H9 (cell line): ENCODE data around the gene NUDT2. TPM values are rescaled to one million over a fixed set of nuclear protein-coding genes. Genes with fewer than 3 reads are reported as not detected.

Source experiments
- DNase-seq: peaks from one replicate; pipeline ENCODE4 v3.0.0-alpha.2; 2017
- H2AFZ ChIP-seq: one replicate; pipeline ENCODE4 v1.6.1; 2013; ENCODE audit warnings: mild to moderate bottlenecking, low read length, control low read depth, moderate library complexity
- H2AK5ac ChIP-seq: 2 replicates; pipeline ENCODE4 v1.6.1; 2013; ENCODE audit warnings: low read length, control low read depth, mixed read lengths; ENCODE audit not compliant: insufficient read length
- H2BK120ac ChIP-seq: one replicate; pipeline ENCODE4 v1.6.1; 2013; ENCODE audit warnings: low read depth, mild to moderate bottlenecking, low read length, control low read depth, inconsistent platforms; ENCODE audit not compliant: poor library complexity, severe bottlenecking
- H2BK12ac ChIP-seq: 2 replicates; pipeline ENCODE4 v1.6.1; 2013; ENCODE audit warnings: low read length, control low read depth, mixed read lengths, low read depth; ENCODE audit not compliant: insufficient read length
- H2BK15ac ChIP-seq: 2 replicates; pipeline ENCODE4 v1.6.1; 2013; ENCODE audit warnings: low read depth, low read length, control low read depth
- H2BK20ac ChIP-seq: one replicate; pipeline ENCODE4 v1.6.1; 2013; ENCODE audit warnings: low read depth, mild to moderate bottlenecking, low read length, control low read depth, inconsistent platforms; ENCODE audit not compliant: poor library complexity, severe bottlenecking
- H2BK5ac ChIP-seq: 2 replicates; pipeline ENCODE4 v1.6.1; 2013; ENCODE audit warnings: low read length, control low read depth, mixed read lengths; ENCODE audit not compliant: insufficient read length
- H3K14ac ChIP-seq: 2 replicates; pipeline ENCODE4 v1.6.1; 2013; ENCODE audit warnings: low read length, control low read depth; ENCODE audit not compliant: insufficient read depth
- H3K18ac ChIP-seq: 2 replicates; pipeline ENCODE4 v1.6.1; 2013; ENCODE audit warnings: low read depth, mild to moderate bottlenecking, mixed read lengths, low read length, control low read depth; ENCODE audit not compliant: insufficient read length
- H3K23ac ChIP-seq: 2 replicates; pipeline ENCODE4 v1.6.1; 2013; ENCODE audit warnings: low read length, control low read depth, mixed read lengths, low read depth; ENCODE audit not compliant: insufficient read length
- H3K23me2 ChIP-seq: 2 replicates; pipeline ENCODE4 v1.6.1; 2013; ENCODE audit warnings: low read depth, mild to moderate bottlenecking, mixed read lengths, low read length, control low read depth; ENCODE audit not compliant: insufficient read length, poor library complexity, severe bottlenecking
- H3K27ac ChIP-seq: 2 replicates; pipeline ENCODE4 v1.5.1; 2013; ENCODE audit warnings: low read length, control low read depth, mixed read lengths, low read depth; ENCODE audit not compliant: insufficient read length
- H3K27me3 ChIP-seq: 2 replicates; pipeline ENCODE4 v1.6.1; 2013; ENCODE audit warnings: low read length, control low read depth, inconsistent platforms; ENCODE audit not compliant: insufficient read depth
- H3K4ac ChIP-seq: 2 replicates; pipeline ENCODE4 v1.6.1; 2013; ENCODE audit warnings: low read depth, mild to moderate bottlenecking, control low read depth, inconsistent platforms, low read length, moderate library complexity
- H3K4me1 ChIP-seq: 2 replicates; pipeline ENCODE4 v1.6.1; 2013; ENCODE audit warnings: low read length, control low read depth, inconsistent platforms; ENCODE audit not compliant: insufficient read depth
- H3K4me2 ChIP-seq: 2 replicates; pipeline ENCODE4 v1.6.1; 2013; ENCODE audit warnings: low read length, control low read depth, mixed read lengths; ENCODE audit not compliant: insufficient read length, insufficient read depth
- H3K56ac ChIP-seq: 2 replicates; pipeline ENCODE4 v1.6.1; 2013; ENCODE audit warnings: low read depth, mild to moderate bottlenecking, mixed read lengths, low read length, control low read depth; ENCODE audit not compliant: insufficient read length
- H3K79me1 ChIP-seq: 2 replicates; pipeline ENCODE4 v1.6.1; 2013; ENCODE audit warnings: low read depth, mild to moderate bottlenecking, moderate library complexity, low read length, control low read depth, inconsistent platforms; ENCODE audit not compliant: insufficient read depth, poor library complexity, severe bottlenecking
- H3K79me2 ChIP-seq: 2 replicates; pipeline ENCODE4 v1.6.1; 2013; ENCODE audit warnings: low read length, control low read depth, inconsistent platforms; ENCODE audit not compliant: insufficient read depth
- H3K9ac ChIP-seq: 2 replicates; pipeline ENCODE4 v1.6.1; 2013; ENCODE audit warnings: low read length, control low read depth, mixed read lengths; ENCODE audit not compliant: insufficient read length; ENCODE audit errors: extremely low read depth
- H3K9me3 ChIP-seq: one replicate; pipeline ENCODE4 v1.6.1; 2013; ENCODE audit warnings: low read depth, low read length, inconsistent platforms; ENCODE audit not compliant: control insufficient read depth
- H3T11ph ChIP-seq: one replicate; pipeline ENCODE4 v1.6.1; 2013; ENCODE audit warnings: mild to moderate bottlenecking, low read length, control low read depth, inconsistent platforms
- H4K20me1 ChIP-seq: one replicate; pipeline ENCODE4 v1.6.1; 2013; ENCODE audit not compliant: control insufficient read depth, insufficient read length, insufficient read depth
- H4K5ac ChIP-seq: 2 replicates; pipeline ENCODE4 v1.6.1; 2013; ENCODE audit warnings: low read depth, mild to moderate bottlenecking, mixed read lengths, low read length, control low read depth; ENCODE audit not compliant: insufficient read length
- H4K8ac ChIP-seq: replicated peaks from 2 replicates; pipeline ENCODE4 v1.6.1; 2013; ENCODE audit warnings: low read length, control low read depth, mixed read lengths, low read depth; ENCODE audit not compliant: insufficient read length
- H4K91ac ChIP-seq: 2 replicates; pipeline ENCODE4 v1.6.1; 2013; ENCODE audit warnings: low read depth, mild to moderate bottlenecking, moderate library complexity, mixed read lengths, low read length, control low read depth; ENCODE audit not compliant: insufficient read length
- H3K27ac Mint-ChIP-seq, 3 experiments: 2 replicates in 2 of 3; 3 replicates in 1 of 3; pipeline ENCODE4 v1.8.0; 2020 to 2021; ENCODE audit warnings: mixed read lengths in 3 of 3, mild to moderate bottlenecking in 1 of 3, moderate library complexity in 1 of 3
- H3K27me3 Mint-ChIP-seq: 2 replicates; pipeline ENCODE4 v1.8.0; 2021; ENCODE audit warnings: low read depth, mild to moderate bottlenecking, moderate library complexity, mixed read lengths
- H3K36me3 Mint-ChIP-seq, 3 experiments: 2 replicates in 2 of 3; 3 replicates in 1 of 3; pipeline ENCODE4 v1.8.0; 2020 to 2021; ENCODE audit warnings: low read depth in 3 of 3, mixed read lengths in 3 of 3; ENCODE audit not compliant: insufficient read depth in 1 of 3
- H3K4me1 Mint-ChIP-seq, 2 experiments: 2 replicates each; pipeline ENCODE4 v1.8.0; 2020; ENCODE audit warnings: mixed read lengths in 2 of 2
- H3K4me3 Mint-ChIP-seq, 2 experiments: 2 replicates in 1 of 2; 3 replicates in 1 of 2; pipeline ENCODE4 v1.8.0; 2020 to 2021; ENCODE audit warnings: mild to moderate bottlenecking in 2 of 2, mixed read lengths in 2 of 2, moderate library complexity in 1 of 2
- H3K9me3 Mint-ChIP-seq, 2 experiments: 2 replicates in 1 of 2; 3 replicates in 1 of 2; pipeline ENCODE4 v1.8.0; 2020; ENCODE audit warnings: mild to moderate bottlenecking in 2 of 2, mixed read lengths in 2 of 2, moderate library complexity in 1 of 2
- whole genome bisulfite sequencing: extraction: QIAGEN DNeasy Blood & Tissue Kit; methylation state at CpG from one replicate; pipeline ENCODE4 v1.1.7; 2013; ENCODE audit warnings: missing lambda C conversion rate, low lambda C conversion rate, mixed read lengths; ENCODE audit not compliant: insufficient read length; ENCODE audit errors: extremely low coverage; 5-methylcytosine and 5-hydroxymethylcytosine counted together
- total RNA-seq: library from RNA; stranded (reverse); gene quantifications from 2 replicates; pipeline ENCODE4 v1.2.1, GENCODE V29; 2021
- TF ChIP-seq, protein P1 (sequence below): fragments of 200-600 bp; sonication (generic); conservative IDR thresholded peaks from 3 replicates; pipeline ENCODE4 v1.8.0; 2021; ENCODE audit warnings: antibody characterized with exemption, mild to moderate bottlenecking

The NUDT2 gene
- total RNA-seq, 1 experiment from 2014 or later: 14.1 TPM

DNA sequence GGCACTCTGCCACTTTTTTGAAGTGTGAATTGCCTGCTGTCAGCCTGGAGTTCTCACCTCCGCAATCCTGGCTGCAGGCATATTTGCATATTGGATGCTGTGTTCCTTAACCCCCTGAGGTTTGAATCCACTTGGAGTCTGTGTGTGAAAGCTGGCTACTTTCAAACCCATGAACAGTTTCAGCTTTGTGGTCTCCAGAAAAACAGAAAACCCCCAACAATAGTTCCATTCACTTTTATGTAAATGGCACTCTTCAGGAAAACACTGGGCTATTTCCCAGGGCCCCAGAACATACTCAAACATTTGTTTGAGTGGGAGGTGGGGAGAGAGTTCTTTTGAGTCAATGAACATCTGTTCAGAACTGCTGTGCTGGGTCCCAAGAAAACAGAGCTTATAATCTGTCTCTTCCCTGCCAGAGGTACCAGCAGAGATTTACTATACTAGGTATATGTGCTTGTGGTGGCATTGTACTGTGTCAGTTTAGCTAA lies 5.0 kb downstream of the NUDT2 start:
- Mint-ChIP-seq H3K4me1 (peaks cover 33 to 36% of the 10 kb centered on the region in 2 experiments), H3K27me3 (no peaks in the 10 kb centered on the region), H3K4me3 (peak overlapping the region in 1 of 2 experiments; percentile 1; a peak in 3 of 5 replicates), H3K9me3 (peaks cover 0 to 3% of the 10 kb centered on the region in 2 experiments; a peak in 1 of 5 replicates), H3K27ac (peak overlapping the region; percentile 1 to 23 (median 20); a peak in 5 of 7 replicates), H3K36me3 (peaks cover 2 to 10% (median 9%) of the 10 kb centered on the region in 3 experiments; a peak in 6 of 7 replicates)
- no peak overlapping the region for H2AK5ac ChIP-seq
- no peak overlapping the region for H3K56ac ChIP-seq
- no peak overlapping the region for H2AFZ ChIP-seq
- H2BK120ac ChIP-seq: no peak overlapping the region
- no peak overlapping the region for H3T11ph ChIP-seq
- DNase-seq: no peak
- no peak overlapping the region for H2BK20ac ChIP-seq
- no peak overlapping the region for H2BK12ac ChIP-seq
- peak overlapping the region; percentile 41 for H3K9ac ChIP-seq
- peak overlapping the region; percentile 17 for H3K4me2 ChIP-seq
- no peaks in the 10 kb centered on the region for H3K79me1 ChIP-seq
- H3K79me2 ChIP-seq: no peaks in the 10 kb centered on the region
- H3K23ac ChIP-seq: no peak overlapping the region
- no peak overlapping the region for H2BK15ac ChIP-seq
- no peak overlapping the region for H3K4ac ChIP-seq
- H2BK5ac ChIP-seq: no peak overlapping the region
- no peaks in the 10 kb centered on the region for H3K9me3 ChIP-seq
- H3K27me3 ChIP-seq: no peaks in the 10 kb centered on the region
- no peak overlapping the region for H4K5ac ChIP-seq
- H4K91ac ChIP-seq: no peak overlapping the region
- TF ChIP-seq, protein P1, sequence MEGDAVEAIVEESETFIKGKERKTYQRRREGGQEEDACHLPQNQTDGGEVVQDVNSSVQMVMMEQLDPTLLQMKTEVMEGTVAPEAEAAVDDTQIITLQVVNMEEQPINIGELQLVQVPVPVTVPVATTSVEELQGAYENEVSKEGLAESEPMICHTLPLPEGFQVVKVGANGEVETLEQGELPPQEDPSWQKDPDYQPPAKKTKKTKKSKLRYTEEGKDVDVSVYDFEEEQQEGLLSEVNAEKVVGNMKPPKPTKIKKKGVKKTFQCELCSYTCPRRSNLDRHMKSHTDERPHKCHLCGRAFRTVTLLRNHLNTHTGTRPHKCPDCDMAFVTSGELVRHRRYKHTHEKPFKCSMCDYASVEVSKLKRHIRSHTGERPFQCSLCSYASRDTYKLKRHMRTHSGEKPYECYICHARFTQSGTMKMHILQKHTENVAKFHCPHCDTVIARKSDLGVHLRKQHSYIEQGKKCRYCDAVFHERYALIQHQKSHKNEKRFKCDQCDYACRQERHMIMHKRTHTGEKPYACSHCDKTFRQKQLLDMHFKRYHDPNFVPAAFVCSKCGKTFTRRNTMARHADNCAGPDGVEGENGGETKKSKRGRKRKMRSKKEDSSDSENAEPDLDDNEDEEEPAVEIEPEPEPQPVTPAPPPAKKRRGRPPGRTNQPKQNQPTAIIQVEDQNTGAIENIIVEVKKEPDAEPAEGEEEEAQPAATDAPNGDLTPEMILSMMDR: no peak
- H3K14ac ChIP-seq: no peak overlapping the region
- no peak overlapping the region for H4K8ac ChIP-seq
- no peak overlapping the region for H3K18ac ChIP-seq
- no peaks in the 10 kb centered on the region for H3K23me2 ChIP-seq
- no peaks in the 10 kb centered on the region for H4K20me1 ChIP-seq
- no CpG with 5 or more reads among the region's 1 CpG for WGBS
- H3K4me1 ChIP-seq: peaks cover 8% of the 10 kb centered on the region; the same call in 1 of the 2 replicates
- H3K27ac ChIP-seq: peak overlapping the region; percentile 16
